Measurements from ENCODE around the gene RNF115. TPM values are rescaled to one million over a fixed set of nuclear protein-coding genes. Genes with fewer than 3 reads are reported as not detected.

Gene RNF115
- total RNA-seq, 2 donors from 2014 or later = 17.7 to 19.3 TPM

GRCh38 chr1:145759721-145760120 lies 64.2 kb downstream of the RNF115 start:
- Histone ChIP-seq H3K9ac (ENCODE audit: extremely low read depth, low read length, poor library complexity, severe bottlenecking) (no peak overlapping the region), H3K9me3 (ENCODE audit: control insufficient read depth, low read length) (peaks cover 48% of the 10 kb centered on the region), H3K4me3 (ENCODE audit: low read length) (peak overlapping the region; percentile 70), H3K27ac (ENCODE audit: low read depth, low read length) (no peak overlapping the region), H3K27me3 (ENCODE audit: control insufficient read depth, insufficient read depth, low read length, poor library complexity, severe bottlenecking) (no peaks in the 10 kb centered on the region), H3K4me1 (ENCODE audit: control insufficient read depth, insufficient read depth, low read length) (no peaks in the 10 kb centered on the region), H3K36me3 (ENCODE audit: control insufficient read depth, insufficient read depth, low read length) (peaks cover 78% of the 10 kb centered on the region)
- H3K27ac Mint-ChIP-seq = no peak overlapping the region
- peaks cover 44% of the 10 kb centered on the region for H3K9me3 Mint-ChIP-seq
- H3K4me1 Mint-ChIP-seq = no peaks in the 10 kb centered on the region
- no peak overlapping the region for H3K4me3 Mint-ChIP-seq
- DNase-seq = no peak
- H3K36me3 Mint-ChIP-seq (ENCODE audit: low read depth) = peaks cover 86% of the 10 kb centered on the region
- H3K27me3 Mint-ChIP-seq (ENCODE audit: insufficient read depth) = no peaks in the 10 kb centered on the region
- 95 to 100% methylated on average over 1 of the region's 1 CpG for WGBS, 2 experiments (ENCODE audit: insufficient coverage in 1 of 2, insufficient read length in 1 of 2)
- TF ChIP-seq CTCF (conservative IDR thresholded peaks at IDR 0.05) = no peak

- TF ChIP-seq CTCF (conservative IDR thresholded peaks at IDR 0.05) = no peak
- no peaks in the 10 kb centered on the region for H3K27me3 Mint-ChIP-seq (ENCODE audit: insufficient read depth)
- Histone ChIP-seq H3K9ac (ENCODE audit: extremely low read depth, low read length, poor library complexity, severe bottlenecking) (no peak overlapping the region), H3K4me3 (ENCODE audit: low read length) (no peak overlapping the region), H3K9me3 (ENCODE audit: control insufficient read depth, low read length) (peaks cover 47% of the 10 kb centered on the region), H3K4me1 (ENCODE audit: control insufficient read depth, insufficient read depth, low read length) (no peaks in the 10 kb centered on the region), H3K36me3 (ENCODE audit: control insufficient read depth, insufficient read depth, low read length) (peaks cover 78% of the 10 kb centered on the region), H3K27me3 (ENCODE audit: control insufficient read depth, insufficient read depth, low read length, poor library complexity, severe bottlenecking) (no peaks in the 10 kb centered on the region), H3K27ac (ENCODE audit: low read depth, low read length) (no peak overlapping the region)
- H3K4me3 Mint-ChIP-seq = no peak overlapping the region
- peaks cover 38% of the 10 kb centered on the region for H3K9me3 Mint-ChIP-seq
- peaks cover 89% of the 10 kb centered on the region for H3K36me3 Mint-ChIP-seq (ENCODE audit: low read depth)
- WGBS, 2 experiments (ENCODE audit: insufficient coverage in 1 of 2, insufficient read length in 1 of 2) = 94 to 100% methylated on average over 1 of the region's 1 CpG
- no peak for DNase-seq
- H3K27ac Mint-ChIP-seq = no peak overlapping the region
- no peaks in the 10 kb centered on the region for H3K4me1 Mint-ChIP-seq
These were observed 65.3 kb downstream of the RNF115 start for GRCh38 chr1:145758575-145758974.

- WGBS, 2 experiments (ENCODE audit: insufficient coverage in 1 of 2, insufficient read length in 1 of 2) = 80 to 100% methylated on average over 1 of the region's 1 CpG
- no peak for DNase-seq
- peaks cover 91% of the 10 kb centered on the region for H3K36me3 Mint-ChIP-seq (ENCODE audit: low read depth)
- H3K4me1 Mint-ChIP-seq = no peaks in the 10 kb centered on the region
- no peaks in the 10 kb centered on the region for H3K27me3 Mint-ChIP-seq (ENCODE audit: insufficient read depth)
- no peak overlapping the region for H3K27ac Mint-ChIP-seq
- Histone ChIP-seq H3K4me3 (ENCODE audit: low read length) (no peak overlapping the region), H3K9ac (ENCODE audit: extremely low read depth, low read length, poor library complexity, severe bottlenecking) (no peak overlapping the region), H3K4me1 (ENCODE audit: control insufficient read depth, insufficient read depth, low read length) (no peaks in the 10 kb centered on the region), H3K9me3 (ENCODE audit: control insufficient read depth, low read length) (peaks cover 42% of the 10 kb centered on the region), H3K27me3 (ENCODE audit: control insufficient read depth, insufficient read depth, low read length, poor library complexity, severe bottlenecking) (no peaks in the 10 kb centered on the region), H3K36me3 (ENCODE audit: control insufficient read depth, insufficient read depth, low read length) (peaks cover 73% of the 10 kb centered on the region), H3K27ac (ENCODE audit: low read depth, low read length) (no peak overlapping the region)
- H3K4me3 Mint-ChIP-seq = no peak overlapping the region
- no peak for TF ChIP-seq CTCF (conservative IDR thresholded peaks at IDR 0.05)
- H3K9me3 Mint-ChIP-seq = peaks cover 33% of the 10 kb centered on the region
These were observed 65.8 kb downstream of the RNF115 start for GRCh38 chr1:145758116-145758515.
